Tibial nerve (tissue), 4 donors: Measurements from ENCODE around the gene CCNY. TPM values are rescaled to one million over a fixed set of nuclear protein-coding genes. Genes with fewer than 3 reads are reported as not detected.

Experiments
- DNase-seq, 2 donors: peaks; one replicate each; pipeline ENCODE4 v3.0.0-alpha.2; 2019; ENCODE audit warnings: low spot score in 2 of 2
- H3K27ac ChIP-seq, 4 donors: fragments of 200-600 bp; sonication (generic) in 3 of 4; one replicate each; pipeline ENCODE4 v1.5.1; 2017 to 2019; ENCODE audit warnings: mild to moderate bottlenecking in 1 of 4
- H3K27me3 ChIP-seq, 2 donors: fragments of 200-600 bp; sonication (generic) in 1 of 2; one replicate each; pipeline versions ENCODE4 v1.5.1 to v1.6.0; 2017 to 2019
- H3K36me3 ChIP-seq, 3 donors: fragments of 200-600 bp; sonication (generic); one replicate each; pipeline ENCODE4 v1.5.1; 2018 to 2019
- H3K4me1 ChIP-seq, 4 donors: fragments of 200-600 bp; sonication (generic) in 3 of 4; one replicate each; pipeline ENCODE4 v1.5.1; 2017 to 2019
- H3K4me3 ChIP-seq, 4 donors: fragments of 200-600 bp; sonication (generic) in 3 of 4; one replicate each; pipeline ENCODE4 v1.5.1; 2017 to 2019; ENCODE audit warnings: mild to moderate bottlenecking in 1 of 4, moderate library complexity in 1 of 4
- H3K9me3 ChIP-seq, 4 donors: fragments of 200-600 bp; sonication (generic) in 3 of 4; one replicate each; pipeline ENCODE4 v1.5.1; 2017 to 2019
- CTCF ChIP-seq, 5 experiments: fragments of 200-600 bp in 3 of 5; fragments of 450-650 bp in 2 of 5; sonication (generic) in 3 of 5; IDR thresholded peaks; one replicate each; pipeline ENCODE4 v1.5.1; 2016 to 2019; ENCODE audit warnings: antibody characterized with exemption in 5 of 5, mild to moderate bottlenecking in 3 of 5, moderate library complexity in 2 of 5
- EP300 ChIP-seq, 2 donors: sonication (generic); formaldehyde crosslinking; IDR thresholded peaks; one replicate each; pipeline ENCODE4 v1.6.1; 2017; ENCODE audit warnings: antibody characterized with exemption in 2 of 2, mild to moderate bottlenecking in 1 of 2
- POLR2A ChIP-seq, 2 donors: fragments of 450-650 bp; IDR thresholded peaks; one replicate each; pipeline ENCODE4 v1.6.1; 2017; ENCODE audit warnings: antibody characterized with exemption in 2 of 2, mild to moderate bottlenecking in 2 of 2, moderate library complexity in 2 of 2
- WGBS, 2 donors: methylation state at CpG; one replicate each; pipeline ENCODE4 v1.1.5; 2018; 5-methylcytosine and 5-hydroxymethylcytosine counted together
- total RNA-seq, 4 donors: library from RNA; depleted of rRNA; stranded (reverse); fragments of >200 nt; gene quantifications; one replicate each; pipeline ENCODE4 v1.1.0, GENCODE V29; 2016

CCNY gene
- total RNA-seq, 4 donors from 2014 or later, result 24.3 to 27.6 (median 26.5) TPM

GRCh38 chr10:35412900-35413491 lies 76.7 kb downstream of the CCNY start:
- no peak overlapping the region for H3K27ac ChIP-seq
- DNase-seq, result no peak
- 83 to 87% methylated on average over 4 of the region's 4 CpGs for WGBS, 2 donors

GRCh38 chr10:35413985-35414861 lies 77.9 kb downstream of the CCNY start:
- 87% methylated on average over 12 of the region's 12 CpGs for WGBS, 2 donors
- no peak overlapping the region for H3K27ac ChIP-seq
- no peak overlapping the region for H3K4me3 ChIP-seq
- H3K27me3 ChIP-seq, result no peaks in the 10 kb centered on the region
- peaks cover 0 to 55% (median 17%) of the 10 kb centered on the region in 4 donors for H3K4me1 ChIP-seq
- H3K36me3 ChIP-seq, result no peaks in the 10 kb centered on the region
- no peak for DNase-seq
- H3K9me3 ChIP-seq, result no peaks in the 10 kb centered on the region
- no peak for TF ChIP-seq CTCF (IDR thresholded peaks at IDR 0.05)
- no peak for TF ChIP-seq POLR2A (IDR thresholded peaks at IDR 0.05)
- no peak for TF ChIP-seq EP300 (IDR thresholded peaks at IDR 0.05)

More at GRCh38 chr10:35412900-35413491, 76.7 kb downstream of the CCNY start:
- no peaks in the 10 kb centered on the region for H3K36me3 ChIP-seq
- H3K4me3 ChIP-seq, result no peak overlapping the region
- no peaks in the 10 kb centered on the region for H3K27me3 ChIP-seq
- H3K4me1 ChIP-seq, result peaks cover 0 to 64% (median 21%) of the 10 kb centered on the region in 4 donors
- no peaks in the 10 kb centered on the region for H3K9me3 ChIP-seq
- no peak for TF ChIP-seq POLR2A (IDR thresholded peaks at IDR 0.05)
- TF ChIP-seq EP300 (IDR thresholded peaks at IDR 0.05), result no peak
- TF ChIP-seq CTCF (IDR thresholded peaks at IDR 0.05), result no peak

- no peaks in the 10 kb centered on the region for H3K27me3 ChIP-seq
- no peaks in the 10 kb centered on the region for H3K9me3 ChIP-seq
- no peaks in the 10 kb centered on the region for H3K36me3 ChIP-seq
- no peak for DNase-seq
- no peak overlapping the region for H3K27ac ChIP-seq
- TF ChIP-seq POLR2A (IDR thresholded peaks at IDR 0.05) (no peak), EP300 (IDR thresholded peaks at IDR 0.05) (no peak), CTCF (IDR thresholded peaks at IDR 0.05) (no peak)
- peaks cover 0 to 61% (median 18%) of the 10 kb centered on the region in 4 donors for H3K4me1 ChIP-seq
- no peak overlapping the region for H3K4me3 ChIP-seq
- WGBS, 2 donors, result 71 to 74% methylated on average over 5 of the region's 5 CpGs
These were observed 79.2 kb downstream of the CCNY start for GRCh38 chr10:35415505-35415904.

- 69 to 71% methylated on average over 8 of the region's 8 CpGs for WGBS, 2 donors
- no peak for DNase-seq
- H3K27ac ChIP-seq, result peak overlapping the region in 2 of 4 donors; percentile 43 to 62
- no peak overlapping the region for H3K4me3 ChIP-seq
- H3K36me3 ChIP-seq, result no peaks in the 10 kb centered on the region
- H3K9me3 ChIP-seq, result no peaks in the 10 kb centered on the region
- peaks cover 0 to 70% (median 29%) of the 10 kb centered on the region in 4 donors for H3K4me1 ChIP-seq
- no peaks in the 10 kb centered on the region for H3K27me3 ChIP-seq
- TF ChIP-seq POLR2A (IDR thresholded peaks at IDR 0.05) (no peak), EP300 (IDR thresholded peaks at IDR 0.05) (no peak), CTCF (IDR thresholded peaks at IDR 0.05) (no peak)
These were observed 80.5 kb downstream of the CCNY start for GRCh38 chr10:35416619-35417312.
